ENCODE data around the gene TTLL8. TPM values are rescaled to one million over a fixed set of nuclear protein-coding genes. Genes with fewer than 3 reads are reported as not detected.

Gene TTLL8
- total RNA-seq, 4 donors from 2014 or later: not detected

DNA sequence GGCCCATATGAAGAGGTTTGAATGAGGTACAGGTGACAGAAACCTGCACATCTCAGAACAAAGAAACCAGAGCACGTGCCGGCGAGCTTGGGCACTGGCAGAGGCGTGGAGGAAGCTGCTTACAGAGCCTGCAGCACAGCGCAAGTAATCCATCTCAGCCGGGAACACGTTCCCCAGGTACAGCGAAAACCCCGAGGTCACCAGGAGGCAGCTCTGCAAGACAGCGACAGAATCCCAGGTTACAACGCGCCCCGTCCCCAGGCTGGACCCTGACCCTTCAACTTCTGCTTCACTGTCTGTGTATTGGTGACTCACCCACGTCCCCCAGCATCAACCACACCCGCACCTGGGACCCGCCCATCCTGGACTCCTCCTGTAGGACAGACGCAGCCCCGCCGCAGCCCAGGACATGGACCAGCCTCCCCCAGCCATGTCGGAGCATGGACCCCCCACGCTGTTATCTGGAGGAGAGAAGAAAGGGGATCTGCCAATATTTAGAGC lies 24.9 kb upstream of the TTLL8 start:
- peaks cover 31% of the 10 kb centered on the region for H3K27me3 ChIP-seq
- DNase-seq (ENCODE audit: low spot score in 2 of 2): no peak
- peaks cover 16% of the 10 kb centered on the region for H3K4me1 ChIP-seq
- peak overlapping the region; percentile 14 for H3K4me3 ChIP-seq
- whole genome bisulfite sequencing: 32% methylated on average over 21 of the region's 21 CpGs
- H3K36me3 ChIP-seq: no peaks in the 10 kb centered on the region
- H3K27ac ChIP-seq: no peak overlapping the region
- TF ChIP-seq, protein P1, sequence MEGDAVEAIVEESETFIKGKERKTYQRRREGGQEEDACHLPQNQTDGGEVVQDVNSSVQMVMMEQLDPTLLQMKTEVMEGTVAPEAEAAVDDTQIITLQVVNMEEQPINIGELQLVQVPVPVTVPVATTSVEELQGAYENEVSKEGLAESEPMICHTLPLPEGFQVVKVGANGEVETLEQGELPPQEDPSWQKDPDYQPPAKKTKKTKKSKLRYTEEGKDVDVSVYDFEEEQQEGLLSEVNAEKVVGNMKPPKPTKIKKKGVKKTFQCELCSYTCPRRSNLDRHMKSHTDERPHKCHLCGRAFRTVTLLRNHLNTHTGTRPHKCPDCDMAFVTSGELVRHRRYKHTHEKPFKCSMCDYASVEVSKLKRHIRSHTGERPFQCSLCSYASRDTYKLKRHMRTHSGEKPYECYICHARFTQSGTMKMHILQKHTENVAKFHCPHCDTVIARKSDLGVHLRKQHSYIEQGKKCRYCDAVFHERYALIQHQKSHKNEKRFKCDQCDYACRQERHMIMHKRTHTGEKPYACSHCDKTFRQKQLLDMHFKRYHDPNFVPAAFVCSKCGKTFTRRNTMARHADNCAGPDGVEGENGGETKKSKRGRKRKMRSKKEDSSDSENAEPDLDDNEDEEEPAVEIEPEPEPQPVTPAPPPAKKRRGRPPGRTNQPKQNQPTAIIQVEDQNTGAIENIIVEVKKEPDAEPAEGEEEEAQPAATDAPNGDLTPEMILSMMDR (IDR thresholded peaks at IDR 0.05): no peak
- no peaks in the 10 kb centered on the region for H3K9me3 ChIP-seq

DNA sequence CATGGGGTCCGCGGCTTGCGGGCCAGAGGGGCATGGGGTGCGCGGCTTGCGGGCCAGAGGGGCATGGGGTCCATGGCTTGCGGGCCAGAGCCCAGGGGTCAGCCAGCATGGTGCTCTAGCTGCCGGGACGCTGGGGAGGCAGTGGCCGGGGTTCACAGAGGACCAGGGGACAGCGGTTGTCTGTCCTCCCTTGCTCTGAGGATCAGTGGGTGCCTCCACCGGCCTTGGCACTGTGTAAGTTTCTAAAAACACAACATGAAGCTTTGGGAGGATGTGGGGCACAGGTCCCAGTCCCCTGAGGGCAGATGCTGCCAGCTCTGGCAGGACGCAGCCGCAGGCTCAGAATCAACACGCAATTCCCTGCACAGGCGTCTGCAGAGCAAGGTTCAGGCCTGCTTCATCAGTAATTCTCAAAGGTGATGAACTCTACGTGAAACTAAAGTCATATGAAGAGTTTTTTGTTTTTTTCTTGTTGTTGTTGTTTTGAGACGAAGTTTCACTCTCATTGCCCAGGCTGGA lies 24.2 kb upstream of the TTLL8 start:
- Histone ChIP-seq H3K27me3 (peaks cover 23% of the 10 kb centered on the region), H3K27ac (no peak overlapping the region), H3K4me3 (no peak overlapping the region), H3K4me1 (peaks cover 16% of the 10 kb centered on the region), H3K36me3 (no peaks in the 10 kb centered on the region), H3K9me3 (no peaks in the 10 kb centered on the region)
- TF ChIP-seq POLR2AphosphoS5 (IDR thresholded peaks at IDR 0.05) (no peak), POLR2A (IDR thresholded peaks at IDR 0.05) (no peak), EP300 (IDR thresholded peaks at IDR 0.05) (no peak)
- TF ChIP-seq, protein P1 (IDR thresholded peaks at IDR 0.05): no peak
- 71% methylated on average over 14 of the region's 18 CpGs for WGBS
- DNase-seq (ENCODE audit: low spot score in 2 of 2): no peak

DNA sequence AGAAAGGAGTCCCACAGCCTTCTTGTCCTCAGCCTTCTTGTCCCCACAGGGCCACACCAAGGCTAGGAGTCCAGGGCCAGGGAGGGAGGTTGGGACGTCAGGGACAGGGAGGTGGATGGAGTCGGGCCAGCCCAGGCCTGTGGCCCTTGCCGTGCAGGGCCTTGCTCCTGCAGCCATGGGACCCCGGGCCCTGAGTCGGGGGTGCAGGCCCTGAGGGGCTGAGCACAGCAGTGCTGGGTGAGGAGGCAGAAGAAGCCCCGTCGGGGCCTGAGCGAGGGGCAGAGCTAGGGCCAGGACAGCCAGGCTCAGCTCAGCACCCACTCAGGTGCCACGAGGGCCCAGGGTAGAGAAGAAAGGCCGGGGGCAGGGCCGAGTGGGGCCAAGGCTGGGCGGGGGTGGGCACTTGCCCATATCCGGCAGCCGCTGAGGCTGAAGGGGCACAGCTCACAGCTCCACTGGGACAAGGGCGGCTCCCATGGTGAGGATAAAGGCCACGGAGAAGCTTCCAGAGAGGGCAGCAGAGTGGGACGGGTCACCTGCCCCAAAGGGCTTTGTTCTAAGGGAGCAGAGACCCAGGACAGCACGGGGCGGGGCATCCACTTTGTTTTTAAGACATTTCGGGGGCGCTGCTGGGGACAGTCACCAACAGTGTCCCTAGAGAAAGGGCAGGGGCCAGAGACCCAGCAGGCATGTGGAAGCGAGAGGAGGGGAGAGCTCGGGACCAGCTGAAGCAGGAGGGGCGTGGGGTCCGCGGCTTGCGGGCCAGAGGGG lies 23.5 kb upstream of the TTLL8 start:
- TF ChIP-seq POLR2AphosphoS5 (IDR thresholded peaks at IDR 0.05) (no peak), POLR2A (IDR thresholded peaks at IDR 0.05) (no peak), EP300 (IDR thresholded peaks at IDR 0.05) (no peak)
- TF ChIP-seq, protein P1 (IDR thresholded peaks at IDR 0.05): no peak
- peaks cover 22% of the 10 kb centered on the region for H3K27me3 ChIP-seq
- no peak overlapping the region for H3K4me3 ChIP-seq
- no peak for DNase-seq (ENCODE audit: low spot score in 2 of 2)
- peaks cover 16% of the 10 kb centered on the region for H3K4me1 ChIP-seq
- WGBS: 83% methylated on average over 22 of the region's 27 CpGs
- no peaks in the 10 kb centered on the region for H3K9me3 ChIP-seq
- H3K27ac ChIP-seq: no peak overlapping the region
- no peaks in the 10 kb centered on the region for H3K36me3 ChIP-seq

DNA sequence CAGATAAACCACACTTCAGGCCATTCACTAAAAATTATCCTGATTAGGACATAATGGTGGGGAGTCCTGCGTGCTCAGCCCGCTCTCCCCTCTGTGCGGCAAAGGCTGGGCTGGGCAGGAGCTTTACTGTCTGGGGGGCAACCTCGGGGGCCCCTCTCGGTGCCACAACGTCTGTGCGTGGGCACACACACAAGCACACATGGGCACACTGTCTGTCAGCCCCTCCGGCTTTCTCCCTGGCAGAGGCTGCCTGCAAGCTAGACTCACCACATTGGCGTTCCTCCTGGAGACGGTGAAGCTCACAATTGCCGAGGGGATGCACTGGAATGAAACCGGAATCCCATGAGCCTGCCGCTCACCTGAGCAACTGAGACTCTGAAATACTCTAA lies 22.0 kb upstream of the TTLL8 start:
- no peaks in the 10 kb centered on the region for H3K36me3 ChIP-seq
- peaks cover 22% of the 10 kb centered on the region for H3K27me3 ChIP-seq
- TF ChIP-seq, protein P1 (IDR thresholded peaks at IDR 0.05): no peak
- no peak for TF ChIP-seq POLR2AphosphoS5 (IDR thresholded peaks at IDR 0.05)
- no peak for DNase-seq (ENCODE audit: low spot score in 2 of 2)
- H3K4me1 ChIP-seq: peaks cover 13% of the 10 kb centered on the region
- H3K4me3 ChIP-seq: no peak overlapping the region
- H3K27ac ChIP-seq: no peak overlapping the region
- 85% methylated on average over 13 of the region's 13 CpGs for WGBS
- H3K9me3 ChIP-seq: no peaks in the 10 kb centered on the region

DNA sequence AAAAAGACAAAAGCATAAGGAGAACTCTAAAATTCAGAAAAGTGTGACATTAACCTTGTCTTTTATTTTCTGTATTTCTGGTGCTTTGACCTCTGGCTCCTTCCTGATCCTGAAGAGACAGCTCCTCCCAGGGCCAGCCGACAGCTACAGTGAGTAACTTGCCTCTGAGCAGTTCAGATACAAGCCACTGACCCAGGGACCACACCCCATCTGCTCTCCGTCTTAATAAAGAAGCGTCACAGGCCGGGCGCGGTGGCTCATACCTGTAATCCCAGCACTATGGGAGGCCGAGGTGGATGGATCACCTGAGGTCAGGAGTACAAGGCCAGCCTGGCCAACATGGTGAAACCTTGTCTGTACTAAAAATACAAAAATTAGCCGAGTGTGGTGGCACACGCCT lies 20.7 kb upstream of the TTLL8 start:
- Histone ChIP-seq H3K27ac (no peak overlapping the region), H3K9me3 (no peaks in the 10 kb centered on the region), H3K27me3 (peaks cover 16% of the 10 kb centered on the region), H3K4me1 (peaks cover 11% of the 10 kb centered on the region), H3K4me3 (no peak overlapping the region), H3K36me3 (no peaks in the 10 kb centered on the region)
- DNase-seq (ENCODE audit: low spot score in 2 of 2): no peak
- 65% methylated on average over 9 of the region's 9 CpGs for WGBS
- TF ChIP-seq POLR2AphosphoS5 (IDR thresholded peaks at IDR 0.05): no peak
- no peak for TF ChIP-seq EP300 (IDR thresholded peaks at IDR 0.05)
- TF ChIP-seq, protein P1 (IDR thresholded peaks at IDR 0.05): no peak
- no peak for TF ChIP-seq POLR2A (IDR thresholded peaks at IDR 0.05)
